K562 treated with DMSO at 1 percent for 24 hours (cell line): Measurements from ENCODE around the gene COX7C. TPM values are rescaled to one million over a fixed set of nuclear protein-coding genes. Genes with fewer than 3 reads are reported as not detected.

Source experiments
- total RNA-seq: library from RNA; unstranded; fragments of 300-600 nt; gene quantifications from 2 replicates; pipeline ENCODE4 v1.2.3, GENCODE V29; 2022; ENCODE audit warnings: low read depth; ENCODE audit not compliant: insufficient read depth

Gene COX7C
- total RNA-seq = 848 and 862 TPM in 2 replicates

GRCh38 chr5:86617756-86618576, at the start of gene COX7C:
Gene COX7C, plus strand, starts transcription at chr5:86617941. Its CDS starts 115 bp downstream, at chr5:86618056.

